ENCODE results near the gene CFDP1.

DNA sequence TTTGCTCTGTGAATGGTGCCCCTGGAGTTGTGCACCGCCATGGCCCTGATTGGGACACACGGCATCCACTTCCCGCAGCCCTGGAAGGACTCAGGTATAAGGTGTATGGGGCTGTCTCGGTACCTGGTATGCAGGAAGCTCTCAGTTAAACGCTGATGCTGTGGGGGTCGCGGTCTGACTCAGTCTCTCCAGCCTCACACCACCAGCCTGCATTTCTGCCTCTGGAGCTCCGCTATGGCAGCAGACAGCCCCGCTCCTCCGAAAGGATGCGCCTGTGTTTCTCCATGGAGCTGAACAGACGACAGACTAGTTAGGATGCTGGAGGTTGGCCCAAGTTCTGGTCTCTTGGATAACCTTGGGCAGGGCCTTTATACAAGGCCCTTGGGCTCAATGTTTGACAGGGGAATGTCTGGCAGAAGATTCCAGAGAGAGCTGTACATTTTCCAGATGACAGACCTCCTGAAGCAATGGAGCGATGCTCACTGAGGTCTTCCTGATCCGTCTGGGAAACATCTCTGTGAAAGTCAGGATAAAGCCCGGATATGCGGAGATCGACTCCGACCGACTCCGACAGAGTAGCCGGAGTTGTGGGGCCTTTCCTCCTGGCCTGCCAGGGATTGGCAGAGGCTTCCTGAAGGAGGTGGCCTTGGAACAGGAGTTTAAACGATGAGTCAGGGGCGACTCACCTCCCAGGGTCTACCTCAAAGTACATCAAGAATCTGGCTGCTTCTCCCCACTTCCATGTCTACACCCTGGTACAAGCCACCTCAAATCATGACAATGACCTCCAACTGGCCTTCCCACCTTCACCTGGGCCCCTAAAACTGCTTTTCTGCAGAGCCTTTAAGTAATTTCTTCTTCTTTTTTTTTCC, 160.0 kb downstream of the CFDP1 start:
- no peak for TF ChIP-seq POLR2AphosphoS5 (IDR thresholded peaks at IDR 0.05; ENCODE audit: low read depth, low read length)
- TF ChIP-seq SIN3A (IDR thresholded peaks at IDR 0.05; ENCODE audit: borderline replicate concordance, insufficient read depth, low read length), result no peak

All from PFSK-1 (cell line).